GM18519 (cell line): Measurements from ENCODE around the gene TNMD.
A peak's percentile ranks its signal among the peaks of the same experiment; 100 is the strongest.

ENCODE experiments used
- ATAC-seq: cut with Tn5 transposase; IDR thresholded peaks from one replicate; pipeline ENCODE4 v1.9.1; 2021; ENCODE audit warnings: mild to moderate bottlenecking, moderate library complexity; ENCODE audit not compliant: unreplicated experiment, low FRiP score

Gene TNMD

DNA sequence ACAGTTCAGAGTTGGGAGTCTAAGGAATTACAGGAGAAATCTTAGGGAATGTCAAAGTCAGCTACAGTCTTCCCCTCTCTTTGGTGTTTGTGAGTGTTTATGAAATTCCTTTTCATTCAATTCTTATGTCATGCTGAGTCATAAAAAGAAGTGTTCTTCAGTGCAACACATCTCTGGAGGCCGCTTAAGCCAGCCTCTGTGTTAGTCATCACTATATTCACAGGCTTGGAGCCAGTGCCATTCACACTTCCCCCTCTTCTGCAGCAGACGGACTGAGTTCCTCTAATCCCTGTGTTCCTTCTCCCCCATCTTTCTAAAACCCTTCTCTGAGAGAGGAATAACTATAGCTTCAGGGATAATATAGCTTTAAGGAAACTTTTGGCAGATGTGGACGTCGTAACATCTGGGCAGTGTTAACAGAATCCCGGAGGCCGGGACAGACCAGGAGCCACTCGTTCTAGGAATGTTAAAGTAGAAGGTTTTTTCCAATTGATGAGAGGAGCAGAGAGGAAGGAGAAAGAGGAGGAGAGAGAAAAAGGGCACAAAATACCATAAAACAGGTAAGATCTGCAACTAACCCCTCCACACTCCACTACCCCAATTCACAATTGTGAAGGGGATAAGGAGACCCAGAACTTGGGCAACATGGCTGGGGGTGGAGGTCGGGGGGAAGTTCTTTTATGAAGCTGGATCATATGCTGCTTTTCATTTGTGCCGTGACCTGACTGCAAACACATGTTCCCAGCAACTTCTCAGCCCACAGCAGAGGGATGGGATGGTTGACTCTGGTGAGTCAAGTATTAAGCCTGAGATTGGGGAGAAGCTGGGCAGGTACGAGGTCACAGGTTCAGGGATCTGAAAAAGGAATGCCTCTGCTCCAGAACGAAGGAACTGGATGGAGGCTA lies 59.5 kb downstream of the TNMD start, which contains the start of gene SRPX2:
TSS of gene SRPX2 (plus strand) at position 244 of the 905 bp plus-strand sequence. CDS start 2,124 bp downstream, outside the sequence.
- peak; percentile 44 for ATAC-seq

DNA sequence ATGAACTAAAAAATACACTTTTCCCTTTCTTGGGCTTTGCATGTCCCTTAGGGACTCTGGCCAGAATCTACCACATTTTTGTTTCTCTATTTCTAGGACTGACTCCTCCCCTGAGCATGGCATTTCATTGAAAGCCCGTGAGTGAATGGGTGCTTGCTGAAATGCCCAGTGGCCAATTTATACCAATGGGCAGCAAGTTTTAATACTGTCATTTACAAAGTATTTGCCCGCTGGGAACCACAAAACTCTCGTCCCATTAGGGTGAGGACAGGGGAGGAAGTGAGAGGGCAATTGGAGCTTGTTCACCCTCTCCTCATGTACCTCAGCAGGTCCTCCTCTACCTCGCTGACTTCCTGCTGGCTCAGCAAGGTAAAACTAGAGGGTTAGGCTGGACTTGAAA lies 60.4 kb downstream of the TNMD start:
- no peak for ATAC-seq

DNA sequence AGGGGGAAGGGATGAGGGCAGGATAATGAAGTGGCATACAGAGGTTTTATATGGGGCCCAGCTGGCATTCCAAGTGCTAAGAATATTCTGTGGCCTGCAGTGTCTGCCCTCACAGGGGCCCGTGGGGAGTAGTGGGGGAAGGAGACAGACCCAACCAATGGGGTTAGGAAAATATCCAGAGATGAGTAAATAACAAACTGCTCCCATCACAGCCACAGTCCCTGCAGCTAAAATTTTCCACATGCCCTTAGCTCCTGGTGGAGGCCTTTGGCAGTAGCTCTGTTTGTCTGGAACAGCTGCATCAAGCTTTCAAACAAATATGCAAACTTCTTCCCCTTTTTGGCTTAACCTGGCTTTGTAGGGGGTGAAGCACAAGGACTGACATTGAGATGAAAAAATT lies 62.4 kb downstream of the TNMD start:
- ATAC-seq, result no peak

DNA sequence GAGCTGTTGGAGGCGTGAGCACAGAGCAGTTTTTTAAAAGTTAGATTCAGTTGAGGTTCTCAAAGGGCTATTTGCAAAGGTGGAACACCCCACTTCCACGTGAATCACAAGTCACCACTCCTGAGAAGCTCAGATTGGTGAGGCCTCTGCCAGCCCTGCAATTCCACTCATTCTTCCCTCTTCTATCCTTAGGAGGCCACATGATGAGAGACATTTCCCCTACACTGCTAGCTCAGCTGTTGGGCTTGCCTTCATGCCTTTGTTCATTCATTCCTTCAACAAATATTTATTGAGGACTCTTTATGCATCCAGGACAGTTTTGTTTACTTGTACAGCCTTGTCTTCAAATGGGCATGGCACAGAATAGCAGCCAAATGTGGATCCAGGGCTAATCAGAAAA lies 63.0 kb downstream of the TNMD start:
- ATAC-seq, result no peak

GRCh38 chrX:100648458-100649417 lies 64.0 kb downstream of the TNMD start:
- ATAC-seq, result no peak
